H1 (cell line): Measurements from ENCODE around the gene DGKH. TPM values are rescaled to one million over a fixed set of nuclear protein-coding genes. Genes with fewer than 3 reads are reported as not detected.

ENCODE experiments used
- CTCF ChIA-PET: fragments of 300-600 bp; sonication (Branson Sonifier 250); formaldehyde crosslinking; loops from one replicate; lab custom pipeline; 2021; ENCODE audit not compliant: partially characterized antibody; lab: Charles Lee
- POLR2A ChIA-PET: fragments of 300-600 bp; sonication (Branson Sonifier 250); formaldehyde crosslinking; loops from one replicate; lab custom pipeline; 2021; ENCODE audit warnings: inconsistent platforms; ENCODE audit not compliant: partially characterized antibody; lab: Charles Lee
- DNase-seq, 2 experiments: peaks; one replicate each; pipeline versions ENCODE4 v3.0.0 to v3.0.0-alpha.2; 2010 to 2022; ENCODE audit warnings: low spot score in 2 of 2, low read depth in 1 of 2, mixed read lengths in 1 of 2
- FAIRE-seq: peaks from 2 replicates; lab custom pipeline; 2011; peaks lifted over from hg19 to GRCh38; lab: Jason Lieb, UNC
- H2AFZ ChIP-seq: 2 replicates; pipeline ENCODE4 v1.8.1; 2012; ENCODE audit warnings: low read length, inconsistent platforms
- H2AK5ac ChIP-seq: 2 replicates; pipeline ENCODE4 v1.6.1; 2013; ENCODE audit warnings: low read depth, low read length
- H2BK120ac ChIP-seq: replicated peaks from 2 replicates; pipeline ENCODE3; 2013; ENCODE audit warnings: low read depth, low read length, inconsistent platforms
- H2BK12ac ChIP-seq: 2 replicates; pipeline ENCODE4 v1.6.1; 2013; ENCODE audit warnings: low read depth, low read length
- H2BK15ac ChIP-seq: 2 replicates; pipeline ENCODE4 v1.6.1; 2013; ENCODE audit warnings: low read length
- H2BK20ac ChIP-seq: 2 replicates; pipeline ENCODE4 v1.6.1; 2013; ENCODE audit warnings: low read length
- H2BK5ac ChIP-seq: 2 replicates; pipeline ENCODE4 v1.6.1; 2013; ENCODE audit warnings: low read depth, low read length
- H3K14ac ChIP-seq: 2 replicates; pipeline ENCODE4 v1.6.1; 2013; ENCODE audit warnings: inconsistent platforms; ENCODE audit not compliant: insufficient read length
- H3K18ac ChIP-seq: 2 replicates; pipeline ENCODE4 v1.6.1; 2013; ENCODE audit warnings: low read length; ENCODE audit errors: extremely low read depth
- H3K23ac ChIP-seq: 2 replicates; pipeline ENCODE4 v1.6.1; 2013; ENCODE audit warnings: inconsistent platforms; ENCODE audit not compliant: insufficient read length
- H3K23me2 ChIP-seq: 2 replicates; pipeline ENCODE4 v1.6.1; 2013; ENCODE audit warnings: low read depth, low read length
- H3K27ac ChIP-seq: 2 replicates; pipeline ENCODE4 v1.6.1; 2011; ENCODE audit warnings: low read depth, low read length, inconsistent platforms
- H3K27me3 ChIP-seq, 4 experiments: replicated peaks in 1 of 4; 1 replicate in 1 of 4; 2 replicates in 3 of 4; pipeline versions ENCODE4 v1.6.1 to v1.8.1; 2011 to 2013; ENCODE audit warnings: low read length in 3 of 4, mild to moderate bottlenecking in 3 of 4, inconsistent platforms in 2 of 4, mixed read lengths in 2 of 4, moderate library complexity in 1 of 4; ENCODE audit not compliant: control insufficient read depth in 3 of 4, insufficient read depth in 3 of 4; ENCODE audit errors: extremely low read depth in 1 of 4
- H3K36me3 ChIP-seq, 4 experiments: 2 replicates each; pipeline versions ENCODE4 v1.6.1 to v1.8.1; 2011 to 2013; ENCODE audit warnings: mild to moderate bottlenecking in 4 of 4, low read length in 3 of 4, moderate library complexity in 2 of 4, control low read depth in 1 of 4, inconsistent platforms in 1 of 4; ENCODE audit not compliant: insufficient read depth in 4 of 4, control insufficient read depth in 2 of 4
- H3K4ac ChIP-seq: replicated peaks from 2 replicates; pipeline ENCODE3; 2013; ENCODE audit warnings: low read length, low read depth, mixed read lengths, inconsistent platforms; ENCODE audit not compliant: insufficient read length
- H3K4me1 ChIP-seq, 4 experiments: replicated peaks in 1 of 4; 1 replicate in 1 of 4; 2 replicates in 3 of 4; pipeline versions ENCODE4 v1.6.1 to v1.8.1; 2011 to 2013; ENCODE audit warnings: low read length in 3 of 4, inconsistent platforms in 2 of 4, mixed read lengths in 1 of 4; ENCODE audit not compliant: insufficient read depth in 4 of 4, control insufficient read depth in 3 of 4
- H3K4me2 ChIP-seq, 2 experiments: 2 replicates each; pipeline versions ENCODE4 v1.6.1 to v1.8.1; 2011 to 2013; ENCODE audit warnings: low read depth in 2 of 2, low read length in 2 of 2, control low read depth in 1 of 2, inconsistent platforms in 1 of 2, mild to moderate bottlenecking in 1 of 2; ENCODE audit not compliant: insufficient read depth in 1 of 2
- H3K4me3 ChIP-seq, 4 experiments: fragments of 200-600, 300-600 bp in 1 of 4; sonication (generic), shearing (Covaris generic), sonication (Bioruptor Twin) in 1 of 4; 2 replicates each; pipeline versions ENCODE4 v1.5.1 to v1.8.1; 2011 to 2016; ENCODE audit warnings: low read length in 4 of 4, low read depth in 3 of 4, control low read depth in 2 of 4, inconsistent platforms in 2 of 4, mild to moderate bottlenecking in 2 of 4, mixed read lengths in 1 of 4, moderate library complexity in 1 of 4; ENCODE audit not compliant: insufficient read depth in 2 of 4; ENCODE audit errors: extremely low read depth in 1 of 4
- H3K56ac ChIP-seq: replicated peaks from 2 replicates; pipeline ENCODE3; 2013; ENCODE audit warnings: low read depth, mild to moderate bottlenecking, mixed read lengths, low read length, inconsistent platforms; ENCODE audit not compliant: insufficient read length
- H3K79me1 ChIP-seq: 2 replicates; pipeline ENCODE4 v1.6.1; 2013; ENCODE audit warnings: low read depth, low read length, control low read depth
- H3K79me2 ChIP-seq, 2 experiments: 2 replicates each; pipeline versions ENCODE4 v1.6.1 to v1.8.1; 2012 to 2013; ENCODE audit warnings: low read length in 2 of 2, mild to moderate bottlenecking in 2 of 2, inconsistent platforms in 1 of 2; ENCODE audit not compliant: insufficient read depth in 2 of 2, control insufficient read depth in 1 of 2
- H3K9ac ChIP-seq, 4 experiments: replicated peaks in 1 of 4; 1 replicate in 1 of 4; 2 replicates in 3 of 4; pipeline versions ENCODE4 v1.6.1 to v1.8.1; 2011 to 2013; ENCODE audit warnings: low read depth in 3 of 4, low read length in 3 of 4, control low read depth in 2 of 4, mild to moderate bottlenecking in 2 of 4, moderate library complexity in 2 of 4, inconsistent platforms in 1 of 4; ENCODE audit errors: extremely low read depth in 1 of 4
- H3K9me3 ChIP-seq, 2 experiments: 2 replicates each; pipeline versions ENCODE4 v1.6.1 to v1.8.1; 2012 to 2013; ENCODE audit warnings: mild to moderate bottlenecking in 2 of 2, moderate library complexity in 2 of 2, control low read depth in 1 of 2, inconsistent platforms in 1 of 2, low read depth in 1 of 2, low read length in 1 of 2, mixed read lengths in 1 of 2; ENCODE audit not compliant: insufficient read depth in 2 of 2
- H4K20me1 ChIP-seq, 2 experiments: replicated peaks in 1 of 2; 2 replicates each; pipeline versions ENCODE3 to v1.8.1; 2011 to 2013; ENCODE audit warnings: inconsistent platforms in 2 of 2, low read length in 2 of 2, mild to moderate bottlenecking in 1 of 2; ENCODE audit not compliant: insufficient read depth in 2 of 2, control insufficient read depth in 1 of 2
- H4K5ac ChIP-seq: 2 replicates; pipeline ENCODE4 v1.6.1; 2013; ENCODE audit warnings: low read length, low read depth, mixed read lengths, inconsistent platforms; ENCODE audit not compliant: insufficient read length
- H4K8ac ChIP-seq: 2 replicates; pipeline ENCODE4 v1.8.0; 2013; ENCODE audit warnings: mild to moderate bottlenecking, moderate library complexity, low read length, inconsistent platforms; ENCODE audit not compliant: insufficient read depth; ENCODE audit errors: extremely low read depth
- H4K91ac ChIP-seq: replicated peaks from 2 replicates; pipeline ENCODE3; 2013; ENCODE audit warnings: low read length, mixed read lengths, inconsistent platforms; ENCODE audit not compliant: insufficient read length
- BACH1 ChIP-seq: IDR thresholded peaks from 2 replicates; pipeline ENCODE4 v1.6.1; 2012; ENCODE audit warnings: low read length, improper control_type of control experiment
- CBX8 ChIP-seq: fragments of 300-800, 300-1000 bp; sonication (generic); IDR thresholded peaks from 2 replicates; pipeline ENCODE4 v1.7.1; 2016; ENCODE audit warnings: low read depth, low read length, borderline replicate concordance
- CHD1 ChIP-seq: IDR thresholded peaks from 2 replicates; pipeline ENCODE4 v1.6.1; 2012; ENCODE audit warnings: low read depth, low read length, improper control_type of control experiment
- EGR1 ChIP-seq: IDR thresholded peaks from 2 replicates; pipeline ENCODE4 v1.6.1; 2011; ENCODE audit warnings: low read depth, low read length, borderline replicate concordance
- EZH2 ChIP-seq: fragments of 200-600 bp; sonication (generic); IDR thresholded peaks from 2 replicates; pipeline ENCODE4 v1.7.1; 2012; ENCODE audit warnings: low read depth, mild to moderate bottlenecking, moderate library complexity, low read length, inconsistent platforms; ENCODE audit not compliant: severe bottlenecking
- GABPA ChIP-seq: IDR thresholded peaks from 2 replicates; pipeline ENCODE4 v1.6.1; 2011; ENCODE audit warnings: mild to moderate bottlenecking, low read length, moderate library complexity, borderline replicate concordance; ENCODE audit not compliant: insufficient read depth
- KDM1A ChIP-seq: fragments of 200-600, 300-600 bp; sonication (generic); IDR thresholded peaks from 2 replicates; pipeline ENCODE4 v1.7.1; 2016; ENCODE audit warnings: mild to moderate bottlenecking, low read length, borderline replicate concordance
- KDM4A ChIP-seq: IDR thresholded peaks from one replicate; pipeline ENCODE4 v1.7.1; 2012; ENCODE audit warnings: low read depth, mild to moderate bottlenecking, moderate library complexity, low read length, inconsistent platforms; ENCODE audit not compliant: severe bottlenecking
- NANOG ChIP-seq: IDR thresholded peaks from 2 replicates; pipeline ENCODE4 v1.6.1; 2011; ENCODE audit warnings: low read length, low read depth, mild to moderate bottlenecking, inconsistent platforms; ENCODE audit not compliant: insufficient read depth, poor library complexity, severe bottlenecking
- POU5F1 ChIP-seq: IDR thresholded peaks from 2 replicates; pipeline ENCODE4 v1.6.1; 2011; ENCODE audit warnings: low read depth, mild to moderate bottlenecking, low read length, moderate library complexity
- RFX5 ChIP-seq: IDR thresholded peaks from 2 replicates; pipeline ENCODE4 v1.6.1; 2011; ENCODE audit warnings: low read depth, low read length, improper control_type of control experiment, borderline replicate concordance
- SRF ChIP-seq: IDR thresholded peaks from 2 replicates; pipeline ENCODE4 v1.6.1; 2011; ENCODE audit warnings: mild to moderate bottlenecking, low read depth, low read length, moderate library complexity
- WGBS, 2 experiments: shearing (Covaris generic) in 1 of 2; methylation state at CpG; one replicate each; pipeline versions ENCODE4 v1.1.6 to v1.1.7; 2013 to 2015; ENCODE audit warnings: low lambda C conversion rate in 2 of 2, mixed read lengths in 2 of 2, inconsistent platforms in 1 of 2, low coverage in 1 of 2, missing lambda C conversion rate in 1 of 2; ENCODE audit not compliant: insufficient replicate concordance in 2 of 2, insufficient coverage in 1 of 2, insufficient read length in 1 of 2; ENCODE audit errors: extremely low coverage in 1 of 2, missing lambda C conversion rate in 1 of 2; 5-methylcytosine and 5-hydroxymethylcytosine counted together
- polyA plus RNA-seq, 7 experiments: library from polyadenylated mRNA; depleted of rRNA in 3 of 7; stranded (reverse) in 5 of 7; unstranded in 2 of 7; fragments of >200 nt in 5 of 7; fragments of 200-250 nt in 2 of 7; gene quantifications; 1 replicate in 5 of 7; 2 replicates in 1 of 7; 4 replicates in 1 of 7; pipeline versions ENCODE4 v1.2.1 to v1.2.3, GENCODE V29; 2011 to 2013; ENCODE audit warnings: missing spikeins in 2 of 7, mixed read lengths in 2 of 7
- total RNA-seq: library from RNA; stranded (reverse); fragmentation: NEBNext Ultra II Directional; extraction: Animal tissue kit (Norgen Biotek cat#: 25700); gene quantifications from 2 replicates; pipeline ENCODE4 v1.2.1, GENCODE V29; 2021
- TF ChIP-seq, protein P1 (sequence below): IDR thresholded peaks from 2 replicates; pipeline ENCODE4 v1.6.1; 2012; ENCODE audit warnings: inconsistent platforms

The DGKH gene
- total and polyA plus RNA-seq, 2 of the 8 experiments (the other 6 are each of a cell fraction or from before 2014, with no cell fraction given) = 2.1 to 7.9 TPM

DNA sequence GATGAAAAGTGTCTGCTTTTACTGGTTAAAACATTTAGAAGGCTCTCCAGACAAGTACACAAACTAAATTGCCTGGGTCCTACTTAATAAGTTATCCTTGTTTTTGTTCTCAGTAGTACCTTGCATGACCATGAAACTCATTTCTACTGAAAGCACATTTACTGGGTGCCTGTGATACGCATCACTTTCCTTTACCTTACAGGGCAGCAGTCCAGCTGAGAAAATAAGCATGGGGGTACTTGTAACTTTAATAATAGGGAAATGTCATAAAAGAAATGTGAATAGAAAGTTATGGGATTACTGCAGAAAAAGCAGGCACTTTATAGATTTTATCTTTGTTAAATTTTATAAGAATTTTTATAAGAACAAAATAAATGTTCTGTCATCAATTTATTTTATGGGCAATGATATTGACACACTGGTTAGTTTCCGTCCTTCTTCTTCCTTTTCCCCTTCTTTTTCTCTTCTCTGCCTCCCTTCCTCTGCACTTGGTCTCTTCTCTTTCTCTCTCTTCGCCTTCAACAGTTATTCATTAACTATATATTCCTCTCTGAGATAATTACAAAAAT is 116.2 kb downstream of the DGKH start:
- H4K5ac ChIP-seq = no peak overlapping the region
- no peak overlapping the region for H2BK15ac ChIP-seq
- no peaks in the 10 kb centered on the region; a peak in 1 of 8 replicates for H3K36me3 ChIP-seq
- no peak overlapping the region for H3K14ac ChIP-seq
- H3K4me1 ChIP-seq = peaks cover 0 to 6% (median under 1%) of the 10 kb centered on the region in 4 experiments; a peak in 4 of 7 replicates
- H3K23ac ChIP-seq = no peak overlapping the region
- peaks cover 3 to 12% (median 6%) of the 10 kb centered on the region in 4 experiments; a peak in 5 of 7 replicates for H3K27me3 ChIP-seq
- H3K79me2 ChIP-seq = no peaks in the 10 kb centered on the region
- H3K4me2 ChIP-seq = no peak overlapping the region
- H2AFZ ChIP-seq = no peak overlapping the region
- H3K79me1 ChIP-seq = no peaks in the 10 kb centered on the region
- H3K23me2 ChIP-seq = no peaks in the 10 kb centered on the region
- H4K20me1 ChIP-seq = no peaks in the 10 kb centered on the region
- H4K8ac ChIP-seq = no peak overlapping the region
- no peak overlapping the region for H4K91ac ChIP-seq
- H3K9ac ChIP-seq = no peak overlapping the region
- H2BK12ac ChIP-seq = no peak overlapping the region
- ChIA-PET POLR2A (no interaction called here), CTCF (no interaction called here)
- no peak overlapping the region for H2BK120ac ChIP-seq
- DNase-seq (no peak), FAIRE-seq (no peak)
- H3K56ac ChIP-seq = no peak overlapping the region
- no peak overlapping the region for H2BK20ac ChIP-seq
- H3K18ac ChIP-seq = no peak overlapping the region
- no peak overlapping the region for H3K4me3 ChIP-seq
- WGBS, 2 experiments = 87% methylated on average over 3 of the region's 3 CpGs; no CpG with 5 or more reads in 1 of the 2 experiments
- H3K9me3 ChIP-seq = no peaks in the 10 kb centered on the region
- H3K4ac ChIP-seq = no peak overlapping the region
- H2BK5ac ChIP-seq = no peak overlapping the region
- no peak overlapping the region for H2AK5ac ChIP-seq
- H3K27ac ChIP-seq = no peak overlapping the region
- no peak for TF ChIP-seq GABPA
- TF ChIP-seq KDM1A = no peak
- no peak for TF ChIP-seq CHD1
- no peak for TF ChIP-seq POU5F1
- TF ChIP-seq CBX8 = no peak
- no peak for TF ChIP-seq NANOG
- TF ChIP-seq, protein P1, sequence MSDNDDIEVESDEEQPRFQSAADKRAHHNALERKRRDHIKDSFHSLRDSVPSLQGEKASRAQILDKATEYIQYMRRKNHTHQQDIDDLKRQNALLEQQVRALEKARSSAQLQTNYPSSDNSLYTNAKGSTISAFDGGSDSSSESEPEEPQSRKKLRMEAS = no peak
- TF ChIP-seq BACH1 = no peak
- TF ChIP-seq RFX5 = no peak
- no peak for TF ChIP-seq EGR1
- no peak for TF ChIP-seq SRF
- TF ChIP-seq EZH2 = no peak
- no peak for TF ChIP-seq KDM4A
